HEK293T (cell line): ENCODE measurements around the gene TFF2.

ENCODE experiments used
- ARNT ChIP-seq: fragments of 450-650 bp; IDR thresholded peaks from 2 replicates; pipeline ENCODE4 v1.6.1; 2017; ENCODE audit warnings: mild to moderate bottlenecking
- BHLHE40 ChIP-seq: fragments of 450-650 bp; IDR thresholded peaks from 2 replicates; pipeline ENCODE4 v1.6.1; 2016; ENCODE audit warnings: mild to moderate bottlenecking, moderate library complexity, borderline replicate concordance
- ELF4 ChIP-seq: fragments of 450-650 bp; IDR thresholded peaks from 2 replicates; pipeline ENCODE4 v1.6.1; 2017; ENCODE audit warnings: antibody characterized with exemption
- FOXK2 ChIP-seq: fragments of 450-650 bp; IDR thresholded peaks from 2 replicates; pipeline ENCODE4 v1.6.1; 2016; ENCODE audit warnings: mild to moderate bottlenecking
- FOXM1 ChIP-seq: fragments of 450-650 bp; IDR thresholded peaks from 2 replicates; pipeline ENCODE4 v1.6.1; 2017; ENCODE audit warnings: mild to moderate bottlenecking, borderline replicate concordance
- L3MBTL2 ChIP-seq: fragments of 450-650 bp; conservative IDR thresholded peaks from 2 replicates; pipeline ENCODE4 v1.6.1; 2016; ENCODE audit warnings: mild to moderate bottlenecking
- LEF1 ChIP-seq: fragments of 450-650 bp; IDR thresholded peaks from 2 replicates; pipeline ENCODE4 v1.6.1; 2017; ENCODE audit warnings: mild to moderate bottlenecking, borderline replicate concordance
- NFRKB ChIP-seq: fragments of 450-650 bp; IDR thresholded peaks from 2 replicates; pipeline ENCODE4 v1.6.1; 2016; ENCODE audit warnings: mild to moderate bottlenecking, moderate library complexity
- SP1 ChIP-seq: fragments of 450-650 bp; IDR thresholded peaks from 2 replicates; pipeline ENCODE4 v1.6.1; 2017
- SUZ12 ChIP-seq: fragments of 450-650 bp; IDR thresholded peaks from 2 replicates; pipeline ENCODE4 v1.6.1; 2016; ENCODE audit warnings: mild to moderate bottlenecking
- TARDBP ChIP-seq: fragments of 450-650 bp; IDR thresholded peaks from 2 replicates; pipeline ENCODE4 v1.6.1; 2016
- TF ChIP-seq, protein P1 (sequence below): fragments of 450-650 bp; IDR thresholded peaks from 2 replicates; pipeline ENCODE4 v1.6.1; 2016

GRCh38 chr21:42395302-42395701 is 44.5 kb upstream of the TFF2 start:
- TF ChIP-seq ARNT (no peak), BHLHE40 (no peak), ELF4 (no peak), FOXK2 (no peak), SP1 (no peak), FOXM1 (no peak), L3MBTL2 (no peak), SUZ12 (no peak), TARDBP (no peak), LEF1 (no peak), NFRKB (no peak)
- TF ChIP-seq, protein P1, sequence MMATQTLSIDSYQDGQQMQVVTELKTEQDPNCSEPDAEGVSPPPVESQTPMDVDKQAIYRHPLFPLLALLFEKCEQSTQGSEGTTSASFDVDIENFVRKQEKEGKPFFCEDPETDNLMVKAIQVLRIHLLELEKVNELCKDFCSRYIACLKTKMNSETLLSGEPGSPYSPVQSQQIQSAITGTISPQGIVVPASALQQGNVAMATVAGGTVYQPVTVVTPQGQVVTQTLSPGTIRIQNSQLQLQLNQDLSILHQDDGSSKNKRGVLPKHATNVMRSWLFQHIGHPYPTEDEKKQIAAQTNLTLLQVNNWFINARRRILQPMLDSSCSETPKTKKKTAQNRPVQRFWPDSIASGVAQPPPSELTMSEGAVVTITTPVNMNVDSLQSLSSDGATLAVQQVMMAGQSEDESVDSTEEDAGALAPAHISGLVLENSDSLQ, result no peak
